GM19328 (cell line): Measurements from ENCODE around the gene FAM131A.

Experiments used
- ATAC-seq: cut with Tn5 transposase; IDR thresholded peaks from one replicate; pipeline ENCODE4 v1.9.1; 2021; ENCODE audit warnings: mild to moderate bottlenecking, moderate library complexity; ENCODE audit not compliant: unreplicated experiment

FAM131A gene

GRCh38 chr3:184337399-184337714 is at the start of gene FAM131A:
TSS of gene FAM131A (plus strand) at chr3:184337600. CDS start at chr3:184337631, 31 bp downstream.
- ATAC-seq: no peak

- no peak for ATAC-seq
Observed at GRCh38 chr3:184289426-184289938, 47.9 kb upstream of the FAM131A start.

GRCh38 chr3:184290331-184290730 is 47.1 kb upstream of the FAM131A start:
- no peak for ATAC-seq

- ATAC-seq: no peak
Observed at GRCh38 chr3:184291044-184291737, 46.2 kb upstream of the FAM131A start.

GRCh38 chr3:184291738-184292445 is 45.5 kb upstream of the FAM131A start:
- no peak for ATAC-seq

- no peak for ATAC-seq
Observed at GRCh38 chr3:184295771-184296170, 41.6 kb upstream of the FAM131A start.

- no peak for ATAC-seq
Observed at GRCh38 chr3:184296616-184297015, 40.8 kb upstream of the FAM131A start.

- ATAC-seq: peak; percentile 93
Observed at GRCh38 chr3:184298759-184299487, 38.5 kb upstream of the FAM131A start, which contains the start of gene PSMD2. TSS of gene PSMD2 (plus strand) at chr3:184299241. CDS start at chr3:184299267, 26 bp downstream.

GRCh38 chr3:184299488-184300377 is 37.7 kb upstream of the FAM131A start:
- no peak for ATAC-seq

GRCh38 chr3:184300378-184300720 is 37.1 kb upstream of the FAM131A start:
- no peak for ATAC-seq

GRCh38 chr3:184305577-184305976 is 31.8 kb upstream of the FAM131A start:
- ATAC-seq: no peak

GRCh38 chr3:184306341-184306972 is 30.9 kb upstream of the FAM131A start:
- ATAC-seq: no peak

- no peak for ATAC-seq
Observed at GRCh38 chr3:184307915-184308314, 29.5 kb upstream of the FAM131A start.

GRCh38 chr3:184308744-184309143 is 28.7 kb upstream of the FAM131A start:
- ATAC-seq: no peak

- ATAC-seq: no peak
Observed at GRCh38 chr3:184311633-184312032, 25.8 kb upstream of the FAM131A start.

GRCh38 chr3:184314363-184314699 is 23.1 kb upstream of the FAM131A start, which contains the start of gene EIF4G1:
TSS of gene EIF4G1 (plus strand) at chr3:184314606. CDS start at chr3:184315797, 1,191 bp downstream.
- ATAC-seq: peak; percentile 81

GRCh38 chr3:184314700-184315542 is 22.5 kb upstream of the FAM131A start:
- ATAC-seq: peak; percentile 41

GRCh38 chr3:184315543-184315867 is 21.9 kb upstream of the FAM131A start:
- ATAC-seq: no peak

GRCh38 chr3:184315871-184316661 is 21.3 kb upstream of the FAM131A start:
- ATAC-seq: no peak
